AG04450 (cell line): ENCODE results near the gene M1AP. TPM values are rescaled to one million over a fixed set of nuclear protein-coding genes. Genes with fewer than 3 reads are reported as not detected.

Source experiments
- CTCF ChIA-PET: fragments of 300-600, 350-600 bp; formaldehyde crosslinking; extraction: SDS; loops from one replicate; lab custom pipeline; 2022; ENCODE audit warnings: antibody characterized with exemption, inconsistent platforms; lab: Charles Lee
- POLR2A ChIA-PET: fragments of 350-600 bp; formaldehyde crosslinking; extraction: SDS; loops from one replicate; lab custom pipeline; 2021; ENCODE audit warnings: antibody characterized with exemption, inconsistent platforms; lab: Yijun Ruan, JAX
- DNase-seq: peaks from one replicate; pipeline ENCODE4 v3.0.0-alpha.2; 2011; ENCODE audit warnings: low read depth, low spot score
- H3K27ac ChIP-seq: one replicate; pipeline ENCODE4 v1.5.1; 2012; ENCODE audit warnings: low read depth, low read length, control low read depth
- H3K27me3 ChIP-seq: one replicate; pipeline ENCODE4 v1.6.0; 2012; ENCODE audit warnings: low read length; ENCODE audit not compliant: control insufficient read depth, insufficient read depth
- H3K4me3 ChIP-seq: 2 replicates; pipeline ENCODE4 v1.5.1; 2011; ENCODE audit warnings: mild to moderate bottlenecking, low read depth, low read length, control low read depth
- H3K9me3 ChIP-seq: 2 replicates; pipeline ENCODE4 v1.5.1; 2012; ENCODE audit warnings: low read length; ENCODE audit not compliant: control insufficient read depth, insufficient read depth
- CTCF ChIP-seq: IDR thresholded peaks from 2 replicates; pipeline ENCODE4 v1.5.1; 2011; ENCODE audit warnings: low read depth, low read length, control low read depth, inconsistent platforms
- polyA plus RNA-seq: library from polyadenylated mRNA; depleted of rRNA; stranded (reverse); fragments of >200 nt; gene quantifications from 2 replicates; pipeline ENCODE4 v1.2.3, GENCODE V29; 2011

Gene M1AP
- polyA plus RNA-seq, 1 experiment, result 0.07 TPM

- no peaks in the 10 kb centered on the region for H3K9me3 ChIP-seq
- H3K4me3 ChIP-seq, result no peak overlapping the region
- H3K27me3 ChIP-seq, result peaks cover 19% of the 10 kb centered on the region
- TF ChIP-seq CTCF, result no peak
- DNase-seq, result no peak
- ChIA-PET POLR2A (no interaction called here), CTCF (interaction anchor here (2.6 kb wide), 1 partner anchor 15 kb away, joined by 19 read pairs; no protein-coding TSS in a partner anchor)
- H3K27ac ChIP-seq, result no peak overlapping the region
These were observed 44.7 kb downstream of the M1AP start for GRCh38 chr2:74603282-74604000.

- Histone ChIP-seq H3K4me3 (no peak overlapping the region), H3K27me3 (peaks cover 19% of the 10 kb centered on the region), H3K27ac (no peak overlapping the region), H3K9me3 (no peaks in the 10 kb centered on the region)
- no peak for DNase-seq
- ChIA-PET POLR2A (no interaction called here), CTCF (interaction anchor here (0.8 to 2.6 kb wide), 3 partner anchors 9 to 113 kb away, joined by 3 to 19 read pairs (median 3); no protein-coding TSS in a partner anchor)
- no peak for TF ChIP-seq CTCF
These were observed 45.4 kb downstream of the M1AP start for GRCh38 chr2:74602586-74603281.

- H3K27ac ChIP-seq, result no peak overlapping the region
- H3K4me3 ChIP-seq, result no peak overlapping the region
- TF ChIP-seq CTCF, result no peak
- H3K9me3 ChIP-seq, result no peaks in the 10 kb centered on the region
- CTCF ChIA-PET, result no interaction called here
- peaks cover 11% of the 10 kb centered on the region for H3K27me3 ChIP-seq
- POLR2A ChIA-PET, result no interaction called here
- no peak for DNase-seq
These were observed 48.5 kb downstream of the M1AP start for GRCh38 chr2:74599676-74600075.

- POLR2A ChIA-PET, result no interaction called here
- DNase-seq, result no peak
These were observed 50.7 kb downstream of the M1AP start for GRCh38 chr2:74597410-74597809.

More at GRCh38 chr2:74597410-74597809, 50.7 kb downstream of the M1AP start:
- H3K9me3 ChIP-seq, result no peaks in the 10 kb centered on the region
- no peak overlapping the region for H3K4me3 ChIP-seq
- CTCF ChIA-PET, result interaction anchor here (0.7 to 1.5 kb wide), 3 partner anchors 8 to 940 kb away, joined by 6 to 9 read pairs (median 8); no protein-coding TSS in a partner anchor
- TF ChIP-seq CTCF, result no peak
- peaks cover 13% of the 10 kb centered on the region for H3K27me3 ChIP-seq
- no peak overlapping the region for H3K27ac ChIP-seq
